ENCODE results near the gene IMMP2L. TPM values are rescaled to one million over a fixed set of nuclear protein-coding genes. Genes with fewer than 3 reads are reported as not detected.
"Not testable (repeated sequence)": the region's sequence is repeated elsewhere in the genome, so short reads cannot be mapped to it uniquely, and the experiment has no call there.

The IMMP2L gene
- total RNA-seq, 1 donor from 2014 or later = 16.7 TPM

GRCh38 chr7:111249807-111250206 is 312.5 kb downstream of the IMMP2L start:
- intact Hi-C loops (cut with DNase I) = not testable (repeated sequence)

DNA sequence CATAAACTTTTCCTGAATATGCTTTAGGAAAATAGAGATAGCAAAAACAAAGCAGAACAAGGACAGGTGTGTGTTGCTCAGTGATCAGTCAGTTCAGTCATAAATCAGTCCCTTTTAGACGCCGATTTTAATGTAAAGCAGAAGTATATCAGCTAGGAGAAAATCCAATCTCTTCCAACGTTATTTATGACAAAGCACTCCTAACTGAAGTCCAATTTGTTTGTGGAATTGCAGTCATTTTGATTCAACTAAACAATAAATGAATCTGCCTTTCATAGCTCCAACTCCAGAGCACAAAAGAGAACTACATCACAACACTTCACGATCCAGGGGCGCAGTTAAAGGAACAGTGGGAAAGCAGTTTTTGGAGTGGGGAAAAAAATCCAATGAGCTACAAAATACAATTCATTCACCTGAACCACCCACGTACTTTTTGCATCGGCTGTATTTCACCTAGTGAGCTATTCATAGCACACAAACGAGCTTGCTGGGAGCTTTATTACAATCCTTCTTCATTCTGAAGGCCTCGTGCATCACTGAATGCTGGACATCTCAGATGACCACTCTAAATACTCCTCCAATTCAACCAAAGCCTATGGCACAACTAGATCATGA is 320.0 kb downstream of the IMMP2L start:
- DNase-seq (ENCODE audit: low spot score) = no peak
- intact Hi-C loops (cut with DNase I) = no loop called here

More at GRCh38 chr7:111249807-111250206, 312.5 kb downstream of the IMMP2L start:
- DNase-seq (ENCODE audit: low spot score) = not testable (repeated sequence)

GRCh38 chr7:111240371-111240770 is 321.9 kb downstream of the IMMP2L start:
- no peak for DNase-seq (ENCODE audit: low spot score)
- intact Hi-C loops (cut with DNase I) = no loop called here

DNA sequence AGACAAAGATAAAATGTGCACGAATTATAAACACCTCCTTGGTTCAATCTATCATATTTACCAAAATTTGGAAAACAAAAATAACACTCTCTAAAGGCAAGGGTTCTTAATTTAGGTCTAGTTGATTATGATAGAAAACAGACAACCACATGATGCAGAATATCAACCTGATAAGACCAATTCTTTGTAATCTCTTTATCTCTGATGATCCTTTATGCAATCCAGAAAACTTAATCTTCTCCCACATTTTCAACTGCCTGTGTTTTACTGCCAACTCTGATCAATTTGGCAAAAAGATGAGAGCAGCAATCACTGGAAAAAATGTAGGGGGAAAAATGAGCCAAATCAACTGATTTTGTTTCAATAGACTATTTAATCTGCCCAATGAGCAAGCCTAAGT is 322.9 kb downstream of the IMMP2L start:
- no peak for DNase-seq (ENCODE audit: low spot score)
- intact Hi-C loops (cut with DNase I) = no loop called here

- intact Hi-C loops (cut with DNase I) = no loop called here
- DNase-seq (ENCODE audit: low spot score) = no peak
These were observed 323.4 kb downstream of the IMMP2L start for GRCh38 chr7:111238886-111239285.

- intact Hi-C loops (cut with DNase I) = no loop called here
- no peak for DNase-seq (ENCODE audit: low spot score)
These were observed 326.6 kb downstream of the IMMP2L start for GRCh38 chr7:111235709-111236108.

- intact Hi-C loops (cut with DNase I) = no loop called here
These were observed 329.8 kb downstream of the IMMP2L start for GRCh38 chr7:111232249-111233084.

GRCh38 chr7:111229916-111230315 is 332.4 kb downstream of the IMMP2L start:
- DNase-seq (ENCODE audit: low spot score) = no peak
- intact Hi-C loops (cut with DNase I) = no loop called here

More at GRCh38 chr7:111232249-111233084, 329.8 kb downstream of the IMMP2L start:
- DNase-seq (ENCODE audit: low spot score) = no peak

DNA sequence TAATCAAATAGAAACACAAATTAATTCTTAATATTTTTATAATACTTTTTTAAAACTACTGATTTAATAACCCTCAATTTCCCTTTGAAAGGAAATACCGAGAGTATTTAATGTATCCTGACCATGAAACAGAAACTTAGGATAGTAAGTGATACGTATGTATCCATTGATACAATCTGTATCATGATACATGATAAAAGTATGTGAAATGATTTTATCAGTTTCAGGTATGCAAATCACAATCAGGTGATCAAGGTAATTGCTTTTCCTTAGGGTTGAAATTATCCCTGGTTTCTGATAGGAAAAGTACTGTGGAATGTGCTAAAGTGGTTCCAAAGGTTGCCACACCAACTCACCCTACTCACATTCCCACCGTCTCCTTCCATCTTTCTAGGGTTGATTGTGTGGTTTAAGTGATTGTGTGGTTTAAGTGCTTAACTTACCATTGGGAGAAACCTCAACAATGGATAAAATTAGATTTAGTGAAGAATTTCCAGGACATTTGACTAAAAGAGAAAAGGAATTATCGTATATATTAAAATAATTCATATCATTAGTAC is 333.0 kb downstream of the IMMP2L start:
- intact Hi-C loops (cut with DNase I) = no loop called here
- no peak for DNase-seq (ENCODE audit: low spot score)

DNA sequence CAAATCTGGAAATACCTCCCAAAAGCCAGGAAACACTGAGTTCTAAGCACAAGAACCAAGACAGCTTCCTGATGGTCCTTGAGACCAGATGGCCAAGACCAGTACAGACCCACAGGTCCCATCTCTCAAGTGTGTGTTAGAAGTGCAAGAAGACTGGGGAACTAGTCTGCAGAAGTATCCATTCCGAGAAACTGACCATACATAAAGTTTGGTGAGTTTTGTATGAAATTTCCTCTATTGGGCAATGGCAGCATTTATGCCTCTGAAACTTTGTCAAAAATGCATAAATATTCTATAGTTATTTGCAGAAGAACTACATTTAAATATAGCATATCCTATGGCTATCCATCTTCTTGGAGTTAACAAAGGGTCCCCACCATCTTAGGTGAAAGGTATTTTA is 333.9 kb downstream of the IMMP2L start:
- intact Hi-C loops (cut with DNase I) = no loop called here

GRCh38 chr7:111226800-111227199 is 335.5 kb downstream of the IMMP2L start:
- intact Hi-C loops (cut with DNase I) = no loop called here

More for the DNA sequence above, 333.9 kb downstream of the IMMP2L start:
- no peak for DNase-seq (ENCODE audit: low spot score)

DNA sequence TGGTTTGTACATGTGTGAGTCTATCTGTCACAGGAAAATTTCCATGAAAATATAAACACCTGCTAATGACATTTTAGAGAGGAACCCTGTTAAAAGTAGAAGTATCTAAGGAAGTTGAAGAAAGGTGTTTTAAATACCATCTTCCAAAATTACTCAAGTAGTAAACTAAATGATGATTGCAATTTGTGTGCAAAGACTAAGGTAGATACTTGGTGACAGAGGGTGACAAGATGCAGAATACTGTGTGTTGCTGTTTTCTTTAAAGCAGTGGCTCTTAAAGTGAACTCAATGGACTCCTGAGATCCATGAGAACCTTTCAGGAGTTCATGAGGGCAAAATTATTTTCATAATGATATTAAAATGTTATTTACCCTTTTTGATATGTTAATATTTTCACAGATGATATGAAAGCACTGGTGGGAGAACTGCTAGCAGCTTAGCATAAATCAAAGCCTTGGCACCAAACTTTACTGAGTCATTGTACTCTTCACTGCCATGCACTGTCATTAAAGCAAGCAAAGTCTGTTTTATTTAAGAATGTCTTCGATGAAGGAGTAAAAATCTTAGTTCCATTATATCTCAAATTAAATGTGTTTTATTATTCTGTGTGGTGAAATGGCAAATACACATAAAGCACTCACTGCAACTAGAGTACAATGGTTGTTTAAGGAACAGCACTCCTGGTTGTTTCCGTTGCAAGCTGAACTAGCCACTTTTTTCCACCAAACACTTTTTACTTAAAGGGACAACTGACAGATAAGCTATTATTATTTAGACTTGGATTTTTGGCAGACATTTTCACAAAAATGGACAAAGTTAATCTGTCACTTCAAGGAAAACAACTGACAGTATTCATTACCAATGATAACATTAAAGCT is 337.7 kb downstream of the IMMP2L start:
- intact Hi-C loops (cut with DNase I) = no loop called here

More at GRCh38 chr7:111226800-111227199, 335.5 kb downstream of the IMMP2L start:
- DNase-seq (ENCODE audit: low spot score) = no peak

DNA sequence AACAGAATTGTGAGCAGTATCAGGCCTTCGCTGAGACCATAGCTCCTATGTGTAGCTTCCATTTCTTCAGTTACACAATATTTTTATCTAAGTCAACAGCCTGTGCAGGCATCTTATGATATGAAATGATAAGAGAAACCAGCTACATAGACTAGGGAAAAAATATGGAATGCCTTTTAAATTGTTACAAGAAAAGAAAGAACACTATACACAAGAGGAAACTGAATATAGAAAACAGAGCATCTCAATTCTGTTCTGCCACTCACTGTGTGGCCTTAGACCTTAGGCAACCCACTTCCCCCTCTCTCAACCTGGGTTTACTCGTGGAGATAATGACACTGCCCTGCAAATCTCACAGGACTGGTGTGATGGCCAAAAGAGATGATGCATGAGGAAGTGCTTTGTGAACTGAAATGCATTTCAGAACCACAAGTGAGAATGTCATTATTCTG is 338.5 kb downstream of the IMMP2L start:
- intact Hi-C loops (cut with DNase I) = no loop called here
- no peak for DNase-seq (ENCODE audit: low spot score)

More for the DNA sequence above, 337.7 kb downstream of the IMMP2L start:
- DNase-seq (ENCODE audit: low spot score) = no peak

- DNase-seq (ENCODE audit: low spot score) = no peak
- intact Hi-C loops (cut with DNase I) = no loop called here
These were observed 346.7 kb downstream of the IMMP2L start for GRCh38 chr7:111215550-111215949.

GRCh38 chr7:111212857-111213523 is 349.3 kb downstream of the IMMP2L start:
- intact Hi-C loops (cut with DNase I) = no loop called here
- no peak for DNase-seq (ENCODE audit: low spot score)

- intact Hi-C loops (cut with DNase I) = no loop called here
- DNase-seq (ENCODE audit: low spot score) = no peak
These were observed 351.3 kb downstream of the IMMP2L start for GRCh38 chr7:111210996-111211395.

- intact Hi-C loops (cut with DNase I) = no loop called here
- no peak for DNase-seq (ENCODE audit: low spot score)
These were observed 352.2 kb downstream of the IMMP2L start for GRCh38 chr7:111210043-111210442.

- DNase-seq (ENCODE audit: low spot score) = no peak
- intact Hi-C loops (cut with DNase I) = no loop called here
These were observed 357.0 kb downstream of the IMMP2L start for GRCh38 chr7:111205251-111205650.

DNA sequence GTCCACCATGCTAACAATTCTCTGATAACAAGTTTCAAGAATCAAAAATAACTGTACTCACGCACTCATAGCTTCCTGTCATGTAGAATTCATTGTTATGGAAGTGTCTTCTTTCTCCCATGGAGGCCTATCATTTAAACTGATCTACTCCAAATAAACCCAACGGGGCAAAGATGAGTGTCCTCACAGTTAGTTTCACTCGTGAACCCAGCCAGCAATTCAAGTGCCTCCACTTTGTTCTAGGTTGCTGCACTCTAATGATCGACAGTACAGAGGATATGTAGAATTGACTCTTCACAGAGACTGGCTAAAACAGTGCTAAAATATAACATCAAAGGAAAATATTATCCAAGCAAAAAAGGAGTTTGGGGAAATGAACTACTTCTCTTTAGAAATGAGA is 360.0 kb downstream of the IMMP2L start:
- intact Hi-C loops (cut with DNase I) = no loop called here
- no peak for DNase-seq (ENCODE audit: low spot score)
